NCI-H2107 treated with DMSO at 0.1 percent for 48 hours (cell line): ENCODE results near the gene LRP2.

ENCODE experiments used
- DNase-seq: peaks from one replicate; lab custom pipeline; 2025; ENCODE audit not compliant: unreplicated experiment; lab: John Stamatoyannopoulos, UW

LRP2 gene

GRCh38 chr2:169094676-169095075, 267.7 kb downstream of the LRP2 start:
- no peak for DNase-seq

GRCh38 chr2:169093535-169093934, 268.8 kb downstream of the LRP2 start:
- no peak for DNase-seq

- no peak for DNase-seq
These were observed 270.4 kb downstream of the LRP2 start for GRCh38 chr2:169091761-169092519.

GRCh38 chr2:169091256-169091655, 271.1 kb downstream of the LRP2 start:
- no peak for DNase-seq

DNA sequence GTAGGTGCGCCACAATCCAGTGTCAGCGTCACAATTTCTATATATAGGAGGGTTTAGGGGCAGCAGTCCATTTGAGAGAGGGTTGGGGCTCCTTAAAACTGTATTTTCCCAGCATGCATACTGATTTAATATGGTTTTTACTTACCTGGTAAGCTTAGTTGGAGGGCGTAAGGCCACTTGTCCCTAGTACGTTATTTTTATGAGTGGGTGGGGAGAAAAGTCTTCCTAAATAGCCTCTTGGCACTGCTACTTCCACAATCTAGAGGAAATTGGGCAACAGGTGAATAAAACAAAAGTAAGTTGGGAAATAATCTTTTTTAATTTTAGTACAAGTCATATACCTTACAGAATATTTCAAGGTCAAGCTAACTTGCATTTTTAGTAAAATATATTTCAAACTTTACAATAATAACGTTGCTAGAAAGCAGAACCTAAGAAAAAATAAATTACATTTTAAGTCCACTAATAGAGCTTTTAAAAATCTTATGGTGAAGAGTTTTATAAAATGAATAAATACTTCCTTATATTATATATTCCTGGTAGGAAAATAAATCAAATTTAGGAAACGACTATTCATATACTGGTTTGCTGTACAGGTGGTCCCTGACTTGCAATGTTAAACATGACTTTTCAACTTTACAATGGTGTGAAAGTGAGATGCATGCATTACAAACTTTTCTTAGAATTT, 272.1 kb downstream of the LRP2 start:
- DNase-seq = no peak

- DNase-seq = no peak
These were observed 273.2 kb downstream of the LRP2 start for GRCh38 chr2:169089182-169089581.

- no peak for DNase-seq
These were observed 274.5 kb downstream of the LRP2 start for GRCh38 chr2:169087757-169088379.

DNA sequence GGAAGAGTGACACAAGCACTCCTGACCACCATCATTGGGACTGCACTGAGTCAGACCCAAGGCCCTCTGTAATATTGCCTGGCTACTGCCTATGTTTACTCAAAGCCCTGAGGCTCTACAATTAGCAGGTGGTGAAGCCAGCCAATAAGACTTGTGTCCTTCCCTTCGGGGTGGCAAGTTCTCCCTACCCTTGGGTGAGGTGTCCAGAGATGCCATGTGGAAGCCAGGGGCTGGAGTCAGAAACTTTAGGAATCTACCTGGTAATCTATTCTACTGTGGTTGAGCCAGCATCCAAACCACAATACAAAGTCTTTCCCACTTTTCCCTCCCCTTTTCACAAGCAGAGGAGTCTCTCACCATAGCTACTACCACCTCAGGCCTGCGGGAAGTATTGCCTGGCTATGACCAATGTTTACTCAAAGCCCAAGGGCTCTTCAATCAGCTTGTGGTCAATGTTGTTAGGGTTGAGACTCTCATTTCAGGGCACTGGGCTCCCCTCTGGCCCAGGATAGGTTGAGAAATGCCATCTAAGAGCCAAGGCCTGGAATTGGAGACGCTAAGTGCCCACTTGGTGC, 275.4 kb downstream of the LRP2 start:
- no peak for DNase-seq

GRCh38 chr2:169082995-169083394, 279.3 kb downstream of the LRP2 start:
- DNase-seq = no peak

- no peak for DNase-seq
These were observed 280.8 kb downstream of the LRP2 start for GRCh38 chr2:169081551-169081950.

- DNase-seq = no peak
These were observed 281.9 kb downstream of the LRP2 start for GRCh38 chr2:169080250-169081069.

DNA sequence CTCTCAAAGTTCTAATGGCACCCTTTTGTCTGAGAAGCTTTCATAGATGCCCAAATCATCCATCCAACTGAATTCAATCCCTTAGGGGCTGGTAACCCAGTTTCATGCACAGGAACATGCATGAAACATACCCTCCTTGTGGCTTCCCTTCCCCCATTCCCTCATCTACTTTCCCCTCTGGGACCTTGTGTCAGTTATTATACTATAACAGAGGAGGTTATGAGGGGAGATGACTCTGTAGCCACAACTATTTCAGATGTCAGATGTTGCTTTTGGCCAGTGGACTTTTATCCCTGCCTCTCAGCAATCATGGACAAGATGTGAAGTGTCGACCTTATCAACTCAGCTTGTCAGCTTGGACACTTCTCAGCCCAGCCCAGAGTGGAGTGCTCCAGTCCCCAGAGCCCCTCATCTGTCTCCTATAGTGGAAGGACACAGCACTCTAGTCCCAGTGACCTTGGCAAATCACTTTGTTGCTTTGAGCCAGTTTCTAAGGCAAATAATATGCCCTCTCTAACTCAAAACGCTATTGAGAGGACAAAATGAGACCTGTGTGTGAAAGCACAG, 284.6 kb downstream of the LRP2 start:
- no peak for DNase-seq
